Activated T-cell treated with anti-CD3 and anti-CD28 coated beads, Interleukin-2, amount 50 U/mL, for 72 hours (primary cell): ENCODE data around the gene MUL1. TPM values are rescaled to one million over a fixed set of nuclear protein-coding genes. Genes with fewer than 3 reads are reported as not detected.
A peak's percentile ranks its signal among the peaks of the same experiment; 100 is the strongest.

Experiments used
- ATAC-seq, 2 donors: fragments of 150-1000 bp; cut with Tn5 transposase; replicated peaks in 1 of 2; 2 replicates each; pipeline ENCODE4 v1.10.0; 2021; ENCODE audit warnings: moderate library complexity in 2 of 2, mild to moderate bottlenecking in 1 of 2
- DNase-seq, 2 donors: peaks; one replicate each; pipeline ENCODE4 v3.0.0; 2021 to 2022; ENCODE audit warnings: mixed read lengths in 1 of 2
- H3K27ac Mint-ChIP-seq: one replicate; pipeline ENCODE4 v1.8.0; 2022; ENCODE audit warnings: mild to moderate bottlenecking, moderate library complexity, mixed read lengths
- H3K27me3 Mint-ChIP-seq: one replicate; pipeline ENCODE4 v1.8.0; 2022; ENCODE audit warnings: low read depth, mixed read lengths
- H3K36me3 Mint-ChIP-seq, 2 donors: one replicate each; pipeline ENCODE4 v1.8.0; 2022; ENCODE audit warnings: mixed read lengths in 2 of 2, mild to moderate bottlenecking in 1 of 2; ENCODE audit not compliant: insufficient read depth in 2 of 2
- H3K4me1 Mint-ChIP-seq: one replicate; pipeline ENCODE4 v1.8.0; 2022; ENCODE audit warnings: low read depth, mixed read lengths
- H3K4me3 Mint-ChIP-seq, 2 donors: one replicate each; pipeline ENCODE4 v1.8.0; 2022; ENCODE audit warnings: mild to moderate bottlenecking in 2 of 2, mixed read lengths in 2 of 2, moderate library complexity in 2 of 2
- H3K9me3 Mint-ChIP-seq, 2 donors: one replicate each; pipeline ENCODE4 v1.8.0; 2022; ENCODE audit warnings: mixed read lengths in 2 of 2
- total RNA-seq, 2 donors: library from RNA; stranded (reverse); gene quantifications; one replicate each; pipeline ENCODE4 v1.2.3, GENCODE V29; 2022

MUL1 gene, protein sequence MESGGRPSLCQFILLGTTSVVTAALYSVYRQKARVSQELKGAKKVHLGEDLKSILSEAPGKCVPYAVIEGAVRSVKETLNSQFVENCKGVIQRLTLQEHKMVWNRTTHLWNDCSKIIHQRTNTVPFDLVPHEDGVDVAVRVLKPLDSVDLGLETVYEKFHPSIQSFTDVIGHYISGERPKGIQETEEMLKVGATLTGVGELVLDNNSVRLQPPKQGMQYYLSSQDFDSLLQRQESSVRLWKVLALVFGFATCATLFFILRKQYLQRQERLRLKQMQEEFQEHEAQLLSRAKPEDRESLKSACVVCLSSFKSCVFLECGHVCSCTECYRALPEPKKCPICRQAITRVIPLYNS
- 10 to 100 TPM; 17.0 to 20.1 TPM for total RNA-seq

DNA sequence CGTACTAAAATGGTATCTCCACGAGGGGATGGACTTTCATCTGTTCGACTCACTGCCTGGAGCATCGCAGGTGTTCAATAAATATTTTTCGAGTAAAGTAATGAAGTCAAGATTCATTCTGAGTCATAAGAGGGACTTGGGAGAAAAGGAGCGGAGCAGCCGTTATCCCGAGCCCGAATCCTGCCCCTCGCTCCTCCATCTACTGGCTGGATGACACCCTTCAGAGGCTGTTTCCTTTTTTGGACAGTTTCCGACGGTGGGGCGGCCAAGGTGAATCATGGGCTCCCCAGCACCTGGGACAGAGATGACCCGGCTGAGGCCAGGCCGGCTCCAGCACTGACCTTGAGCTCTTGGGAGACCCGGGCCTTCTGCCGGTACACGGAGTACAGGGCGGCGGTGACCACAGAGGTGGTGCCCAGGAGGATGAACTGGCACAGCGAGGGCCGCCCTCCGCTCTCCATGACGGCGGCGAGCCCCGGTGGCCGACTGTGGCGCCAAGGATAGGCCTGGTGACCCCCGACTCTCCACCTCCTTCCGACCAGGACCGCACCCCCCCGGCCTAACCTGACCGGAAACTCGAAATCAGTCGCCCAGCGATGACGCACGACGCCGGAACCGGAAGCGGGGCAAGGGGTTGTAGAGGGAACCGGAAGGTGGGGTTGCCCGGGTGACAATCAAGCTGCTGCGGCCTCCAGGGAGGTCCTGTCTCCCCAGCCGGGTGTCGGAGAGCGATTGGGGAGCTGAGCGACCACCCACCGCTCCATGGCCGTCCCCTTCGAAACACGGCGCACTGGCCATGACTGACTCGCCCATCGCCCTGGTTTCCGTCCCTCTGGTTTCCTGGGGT is at the start of gene MUL1:
TSS of gene MUL1 (minus strand) at position 588 of the 847 bp plus-strand sequence. CDS start at position 461, 127 bp downstream.
- Mint-ChIP-seq H3K4me3 (peak within 1 kb of the TSS; percentile 83 to 89), H3K9me3 (no peaks in the 10 kb centered on the region), H3K4me1 (peaks cover 29% of the 10 kb centered on the region), H3K27ac (peak within 1 kb of the TSS; percentile 58), H3K36me3 (peaks cover 0 to 2% of the 10 kb centered on the region in 2 donors), H3K27me3 (no peaks in the 10 kb centered on the region)
- ATAC-seq (peak; percentile 99), DNase-seq (peak; percentile 94 to 96)

DNA sequence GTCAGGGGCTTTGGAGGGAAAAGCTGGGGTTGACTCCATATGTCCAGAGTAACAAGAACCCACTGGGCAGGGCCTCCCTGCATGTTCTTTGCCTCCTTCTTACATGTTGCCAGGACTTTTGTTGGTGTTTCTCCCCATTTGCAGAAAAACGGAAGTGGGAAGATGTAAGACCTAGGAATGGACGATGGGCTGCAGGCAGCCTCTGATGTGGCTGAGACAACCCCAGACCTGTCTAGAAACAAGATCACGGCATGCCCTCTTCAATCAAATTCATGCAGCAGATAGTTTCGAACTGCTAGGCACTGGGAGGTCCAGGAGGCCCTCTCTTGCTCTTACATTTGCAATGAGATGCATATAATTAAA is 47.8 kb upstream of the MUL1 start:
- Mint-ChIP-seq H3K27ac (no peak overlapping the region), H3K4me3 (no peak overlapping the region), H3K4me1 (no peaks in the 10 kb centered on the region), H3K27me3 (peaks cover 14% of the 10 kb centered on the region), H3K9me3 (no peaks in the 10 kb centered on the region), H3K36me3 (no peaks in the 10 kb centered on the region)
- ATAC-seq (no peak), DNase-seq (no peak)

DNA sequence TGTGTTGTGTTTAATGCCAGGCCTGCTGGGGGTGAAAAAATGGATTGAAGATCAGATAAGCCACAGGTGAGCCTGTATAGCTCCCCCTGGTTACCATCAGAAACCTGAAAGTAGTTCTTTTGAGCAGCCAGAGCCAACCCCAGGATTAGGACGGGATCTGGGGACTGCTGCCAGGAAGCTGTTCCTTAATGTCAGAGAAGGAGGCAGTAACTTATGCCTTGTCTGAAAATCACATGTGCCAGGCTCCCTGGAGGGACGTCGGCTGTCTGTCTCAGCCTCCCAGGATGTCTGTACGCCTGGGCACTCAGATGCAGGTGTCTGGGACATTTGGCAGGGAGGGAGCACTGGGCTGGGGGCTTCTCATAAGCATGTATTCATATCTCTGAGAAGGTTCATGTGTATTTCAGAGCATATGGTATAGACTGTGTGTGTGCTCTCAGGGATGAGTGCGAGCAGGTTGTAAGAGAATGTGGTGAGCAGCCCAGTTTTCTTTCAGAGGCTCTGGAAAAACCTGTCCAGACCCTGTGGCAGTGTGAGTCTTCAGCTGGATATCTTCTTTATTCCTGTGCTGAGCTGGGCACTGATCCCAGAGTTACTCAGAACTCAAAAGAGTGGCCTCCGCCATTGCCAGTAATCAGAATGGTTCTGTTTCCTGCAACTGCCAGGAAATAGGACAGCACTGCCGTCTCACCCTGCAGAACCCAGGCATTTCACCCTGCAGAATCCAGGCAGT is 47.2 kb upstream of the MUL1 start:
- ATAC-seq: no peak
- Mint-ChIP-seq H3K27me3 (peaks cover 12% of the 10 kb centered on the region), H3K9me3 (no peaks in the 10 kb centered on the region), H3K27ac (no peak overlapping the region), H3K4me3 (no peak overlapping the region), H3K36me3 (no peaks in the 10 kb centered on the region), H3K4me1 (no peaks in the 10 kb centered on the region)
- DNase-seq: no peak

DNA sequence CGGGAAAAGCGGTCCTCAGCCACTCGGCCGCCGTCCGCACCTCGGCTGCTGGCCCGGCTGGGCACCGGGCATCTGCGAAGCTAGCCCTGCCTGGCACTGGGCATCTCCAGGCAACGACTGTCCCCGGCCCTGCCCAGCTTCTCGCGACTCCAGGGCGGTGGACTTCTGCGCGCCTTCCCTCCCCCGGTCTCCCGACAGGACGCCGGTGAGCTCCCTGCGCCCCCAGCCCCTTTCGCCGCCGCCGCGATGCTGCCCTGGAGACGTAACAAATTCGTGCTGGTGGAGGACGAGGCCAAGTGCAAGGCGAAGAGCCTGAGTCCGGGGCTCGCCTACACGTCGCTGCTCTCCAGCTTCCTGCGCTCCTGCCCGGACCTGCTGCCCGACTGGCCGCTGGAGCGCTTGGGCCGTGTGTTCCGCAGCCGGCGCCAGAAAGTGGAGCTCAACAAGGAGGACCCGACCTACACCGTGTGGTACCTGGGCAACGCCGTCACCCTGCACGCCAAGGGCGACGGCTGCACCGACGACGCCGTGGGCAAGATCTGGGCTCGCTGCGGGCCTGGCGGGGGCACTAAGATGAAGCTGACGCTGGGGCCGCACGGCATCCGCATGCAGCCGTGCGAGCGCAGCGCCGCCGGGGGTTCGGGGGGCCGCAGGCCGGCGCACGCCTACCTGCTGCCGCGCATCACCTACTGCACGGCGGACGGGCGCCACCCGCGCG is 44.9 kb upstream of the MUL1 start:
- no peak for ATAC-seq
- Mint-ChIP-seq H3K4me1 (no peaks in the 10 kb centered on the region), H3K36me3 (no peaks in the 10 kb centered on the region), H3K27me3 (peaks cover 12% of the 10 kb centered on the region), H3K4me3 (no peak overlapping the region), H3K27ac (no peak overlapping the region), H3K9me3 (no peaks in the 10 kb centered on the region)
- DNase-seq: no peak

DNA sequence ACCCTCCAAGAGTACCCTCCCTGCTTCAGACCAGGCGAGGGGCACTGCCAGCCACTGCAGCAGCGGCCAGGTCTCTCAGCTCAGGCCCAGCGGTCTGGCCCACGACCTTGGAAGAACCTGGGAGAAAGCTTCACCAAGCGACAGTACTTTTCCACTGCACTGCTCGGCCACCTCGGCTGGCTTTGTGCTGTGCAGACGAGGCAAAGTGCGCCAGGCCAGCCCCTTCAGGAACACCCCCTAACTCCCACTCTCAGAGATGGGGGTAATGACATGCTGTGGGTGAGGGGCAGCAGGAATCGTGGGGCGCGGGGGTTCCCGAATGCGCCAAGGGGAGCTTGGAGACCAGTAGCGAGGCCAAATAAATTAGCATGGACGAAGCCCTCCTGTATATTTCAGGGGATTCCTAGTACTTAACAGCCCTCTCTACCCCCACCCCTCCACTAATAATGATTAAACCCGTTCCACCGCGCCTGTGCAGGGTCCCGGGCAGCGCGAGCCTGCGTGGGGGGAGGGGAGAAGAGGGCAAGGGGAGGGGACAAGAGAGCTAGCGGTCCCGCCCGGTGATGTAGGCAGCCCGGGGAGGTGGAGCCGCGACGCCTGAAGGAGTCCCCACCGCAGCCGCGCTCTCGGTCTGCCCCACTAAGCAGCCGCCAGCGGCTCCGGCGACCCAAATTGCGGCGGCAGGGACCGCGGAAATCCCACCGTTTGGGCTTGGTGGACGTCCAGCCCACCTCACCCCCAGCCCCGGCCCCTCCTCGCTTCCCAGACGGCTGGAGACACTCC is 44.2 kb upstream of the MUL1 start, which contains the start of gene FAM43B:
TSS of gene FAM43B (plus strand) at position 629 of the 783 bp plus-strand sequence. CDS start 401 bp downstream, outside the sequence.
- Mint-ChIP-seq H3K27ac (no peak within 1 kb of the TSS), H3K27me3 (peaks cover 12% of the 10 kb centered on the region), H3K4me3 (no peak within 1 kb of the TSS), H3K9me3 (no peaks in the 10 kb centered on the region), H3K4me1 (no peaks in the 10 kb centered on the region), H3K36me3 (no peaks in the 10 kb centered on the region)
- DNase-seq: peak; percentile 4 to 8
- ATAC-seq: peak; percentile 20 to 50

DNA sequence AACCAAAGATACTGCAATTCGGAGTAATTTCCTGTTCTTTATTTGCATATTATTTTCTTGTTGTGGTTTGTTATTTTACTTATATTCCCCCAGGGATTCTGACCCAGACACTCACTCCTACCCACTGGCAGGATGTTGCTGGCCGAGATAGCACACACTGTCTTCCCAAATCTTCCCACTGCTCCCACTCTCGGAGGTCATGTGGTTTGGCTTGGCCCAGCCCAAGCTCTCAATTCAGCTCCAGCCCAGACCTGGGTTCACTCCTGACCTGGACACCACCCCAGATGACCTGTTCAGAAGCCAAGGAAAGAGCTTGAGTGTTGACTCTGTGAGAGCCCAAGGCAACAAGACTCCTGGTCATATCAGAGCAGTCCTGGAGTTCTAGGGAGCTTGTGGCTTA is 43.2 kb upstream of the MUL1 start:
- DNase-seq: no peak
- Mint-ChIP-seq H3K4me1 (no peaks in the 10 kb centered on the region), H3K9me3 (no peaks in the 10 kb centered on the region), H3K4me3 (no peak overlapping the region), H3K36me3 (no peaks in the 10 kb centered on the region), H3K27me3 (peaks cover 19% of the 10 kb centered on the region), H3K27ac (no peak overlapping the region)
- no peak for ATAC-seq

DNA sequence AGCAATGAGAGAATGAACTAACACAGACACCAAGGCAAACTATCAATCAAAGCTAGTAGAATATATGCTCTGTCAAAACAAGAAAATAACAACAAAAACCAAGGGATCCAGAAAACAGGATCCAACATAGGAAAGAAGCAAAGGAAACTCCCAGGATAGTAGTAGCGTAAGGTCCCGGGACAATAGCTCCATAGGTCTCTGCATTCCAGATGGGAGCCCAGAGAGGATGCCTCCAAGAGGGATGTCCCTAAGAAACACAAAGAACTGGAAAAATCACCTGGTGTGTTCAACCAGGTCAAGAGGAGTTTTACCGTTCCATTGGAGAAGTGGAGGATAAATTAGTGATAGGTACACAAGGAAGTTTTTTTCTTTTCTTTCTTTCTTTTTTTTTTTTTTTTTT is 38.7 kb upstream of the MUL1 start:
- Mint-ChIP-seq H3K4me3 (no peak overlapping the region), H3K27me3 (peaks cover 50% of the 10 kb centered on the region), H3K4me1 (no peaks in the 10 kb centered on the region)

DNA sequence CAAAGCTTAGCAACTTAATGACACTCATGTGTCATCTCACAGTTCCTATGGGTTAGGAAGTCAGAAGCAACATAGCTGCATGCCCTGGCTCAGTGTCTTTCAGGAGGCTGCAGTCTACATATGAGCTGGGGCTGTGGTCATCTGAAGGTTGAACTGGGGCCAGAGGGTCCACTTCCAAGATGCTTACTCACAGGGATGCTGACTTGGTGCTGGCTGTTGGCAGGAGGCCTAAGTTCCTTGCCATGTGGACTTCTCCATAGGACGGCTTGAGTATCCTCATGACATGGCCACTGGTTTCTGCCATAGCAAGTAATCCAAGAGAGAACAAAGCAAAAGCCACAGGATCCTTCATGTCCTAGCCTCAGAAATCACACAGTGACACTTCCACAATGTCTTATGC is 32.3 kb upstream of the MUL1 start:
- DNase-seq: no peak
- Mint-ChIP-seq H3K27ac (no peak overlapping the region), H3K9me3 (no peaks in the 10 kb centered on the region), H3K4me1 (no peaks in the 10 kb centered on the region), H3K36me3 (no peaks in the 10 kb centered on the region), H3K4me3 (no peak overlapping the region), H3K27me3 (peaks cover 66% of the 10 kb centered on the region)
- no peak for ATAC-seq

More for the DNA sequence above, 38.7 kb upstream of the MUL1 start:
- ATAC-seq: no peak
- Mint-ChIP-seq H3K9me3 (no peaks in the 10 kb centered on the region), H3K36me3 (no peaks in the 10 kb centered on the region), H3K27ac (no peak overlapping the region)
- no peak for DNase-seq

DNA sequence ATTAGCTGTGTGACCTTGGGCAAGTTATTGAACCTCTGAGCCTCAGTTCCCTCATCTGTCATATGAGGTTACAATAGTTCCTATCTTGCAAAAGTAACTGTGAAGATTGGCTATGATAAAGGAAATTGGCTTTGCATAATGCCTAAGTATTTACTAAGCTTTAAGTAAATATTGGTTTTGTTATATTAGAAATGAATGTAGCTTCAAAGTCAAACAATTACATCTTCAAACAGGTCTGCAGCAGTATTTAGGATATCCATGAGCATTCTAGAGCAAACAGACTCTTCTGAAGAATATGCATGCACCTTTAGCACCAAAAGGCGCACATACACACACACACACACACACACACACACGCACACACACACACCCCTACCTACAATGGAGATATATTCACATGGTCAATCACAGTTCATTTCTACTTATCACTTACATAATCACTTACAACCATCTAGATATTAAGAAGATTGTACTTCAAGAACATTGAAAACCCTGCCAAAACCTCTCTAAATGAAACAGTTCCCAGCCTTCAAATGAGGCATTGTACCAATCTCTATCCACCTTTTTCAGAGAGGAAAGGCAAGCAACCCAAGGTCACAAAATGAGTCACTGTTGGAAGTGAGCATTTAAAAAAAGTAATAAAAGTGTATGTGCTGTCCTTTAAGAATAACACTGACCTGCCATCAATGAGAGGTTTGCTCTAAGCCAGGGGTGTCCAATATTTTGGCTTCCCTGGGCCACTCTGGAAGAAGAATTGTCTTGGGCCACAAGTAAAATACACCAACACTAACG is 31.0 kb upstream of the MUL1 start:
- Mint-ChIP-seq H3K27me3 (peaks cover 66% of the 10 kb centered on the region), H3K4me3 (no peak overlapping the region), H3K27ac (no peak overlapping the region), H3K9me3 (no peaks in the 10 kb centered on the region), H3K36me3 (no peaks in the 10 kb centered on the region), H3K4me1 (no peaks in the 10 kb centered on the region)
- no peak for ATAC-seq
- no peak for DNase-seq

DNA sequence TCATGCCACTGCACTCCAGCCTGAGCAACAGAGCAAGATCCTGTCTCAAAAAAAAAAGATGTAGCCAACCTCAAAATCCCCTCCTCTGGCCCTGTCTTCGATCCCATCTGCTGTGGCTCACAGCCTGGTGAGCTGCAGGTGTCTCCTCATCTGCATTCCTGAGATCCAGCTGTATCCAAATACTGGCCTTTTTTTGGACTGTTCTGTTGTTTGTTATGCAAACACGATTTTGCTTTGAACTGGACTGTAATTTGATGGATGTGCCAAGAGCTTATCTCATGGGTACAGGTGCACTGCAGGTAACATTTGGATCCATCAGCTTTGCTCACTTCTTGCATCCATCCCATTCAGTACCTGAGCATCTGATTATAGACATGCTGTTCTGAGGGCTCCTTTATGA is 30.3 kb upstream of the MUL1 start:
- Mint-ChIP-seq H3K4me3 (no peak overlapping the region), H3K9me3 (no peaks in the 10 kb centered on the region), H3K36me3 (no peaks in the 10 kb centered on the region), H3K27ac (no peak overlapping the region), H3K4me1 (no peaks in the 10 kb centered on the region), H3K27me3 (peaks cover 71% of the 10 kb centered on the region)
- ATAC-seq (no peak), DNase-seq (no peak)

DNA sequence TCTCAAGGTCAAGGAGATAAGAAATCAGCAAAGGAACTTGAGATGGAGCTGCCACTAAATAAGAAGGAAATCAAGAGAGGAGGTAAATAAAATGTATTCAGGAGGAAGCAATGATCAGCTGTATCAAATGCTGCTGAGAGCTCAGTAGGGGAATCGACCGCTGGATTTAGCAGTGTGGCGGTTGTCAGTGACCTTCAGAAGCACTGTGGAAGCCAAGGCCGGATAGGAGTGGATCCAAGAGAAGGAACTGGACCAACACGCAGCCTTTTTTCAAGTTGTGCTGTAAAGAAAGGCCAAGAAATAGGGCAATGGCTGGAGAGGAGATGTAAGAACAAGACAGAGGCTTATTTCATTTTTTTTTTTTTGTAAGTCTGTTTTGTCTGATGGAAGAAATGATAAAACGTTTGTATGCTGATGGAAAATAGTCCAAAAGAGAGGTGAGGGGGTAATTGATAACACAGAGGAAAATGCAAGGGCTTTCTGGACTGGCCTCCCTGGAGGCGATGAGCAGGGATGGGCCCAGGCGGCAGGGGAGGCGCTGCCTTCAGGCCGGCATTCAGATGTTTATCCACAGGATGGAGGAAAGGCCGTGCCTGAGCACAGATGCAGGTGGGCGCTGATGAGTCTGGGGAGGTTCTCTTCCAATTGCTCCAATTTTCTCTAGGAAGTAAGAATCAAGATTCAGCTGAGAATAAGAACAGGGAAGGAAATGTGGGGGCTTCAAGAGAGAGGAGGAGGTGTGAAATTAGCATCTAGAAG is 26.9 kb upstream of the MUL1 start:
- no peak overlapping the region for H3K4me3 Mint-ChIP-seq
- ATAC-seq (no peak), DNase-seq (no peak)
- H3K9me3 Mint-ChIP-seq: no peaks in the 10 kb centered on the region
- H3K27ac Mint-ChIP-seq: no peak overlapping the region
- H3K27me3 Mint-ChIP-seq: peaks cover 61% of the 10 kb centered on the region
- H3K4me1 Mint-ChIP-seq: no peaks in the 10 kb centered on the region
- H3K36me3 Mint-ChIP-seq: no peaks in the 10 kb centered on the region
